ENCODE measurements around the gene TMEM175. TPM values are rescaled to one million over a fixed set of nuclear protein-coding genes. Genes with fewer than 3 reads are reported as not detected.

TMEM175 gene
- total RNA-seq, 1 experiment from 2014 or later, result 18.5 TPM

GRCh38 chr4:948101-948935 lies 16.1 kb downstream of the TMEM175 start:
- no peaks in the 10 kb centered on the region for H3F3A ChIP-seq (ENCODE audit: low read length, unreplicated experiment)
- H4K20me1 ChIP-seq (ENCODE audit: low read length), result no peaks in the 10 kb centered on the region
- H3K27ac ChIP-seq (ENCODE audit: low read length), result no peak overlapping the region
- ChIA-PET POLR2A (ENCODE audit: unreplicated experiment) (no interaction called here), CTCF (no interaction called here)
- H3K9me2 ChIP-seq (replicated peaks; ENCODE audit: low read length), result no peaks in the 10 kb centered on the region
- H3K4me1 ChIP-seq (ENCODE audit: insufficient read depth, low read length), result no peaks in the 10 kb centered on the region
- H3K4me3 ChIP-seq (ENCODE audit: low read length), result no peak overlapping the region
- no peak overlapping the region for H3K9ac ChIP-seq (ENCODE audit: low read length)
- no peak overlapping the region for H2AFZ ChIP-seq (ENCODE audit: low read length)
- no peaks in the 10 kb centered on the region for H3K79me2 ChIP-seq (ENCODE audit: low read length)
- no TSS peak for BruUV-seq (replicated peaks)
- no peaks in the 10 kb centered on the region for H3K9me3 ChIP-seq (ENCODE audit: low read length)
- H3K27me3 ChIP-seq (ENCODE audit: low read length), result no peaks in the 10 kb centered on the region
- no peak overlapping the region for H3K4me2 ChIP-seq (ENCODE audit: low read length)
- ATAC-seq (no peak), DNase-seq (no peak)
- intact Hi-C loops (cut with micrococcal nuclease), result no loop called here
- no peaks in the 10 kb centered on the region for H3K36me3 ChIP-seq (ENCODE audit: low read depth, low read length)
- no peak for TF ChIP-seq EZH2phosphoT487 (IDR thresholded peaks at IDR 0.05; ENCODE audit: borderline replicate concordance, low read length)
- no peak for TF ChIP-seq EZH2 (IDR thresholded peaks at IDR 0.05; ENCODE audit: low read length, unreplicated experiment)
- TF ChIP-seq CTCF (conservative IDR thresholded peaks at IDR 0.05; ENCODE audit: low read depth, low read length), result no peak

GRCh38 chr4:948936-949300 lies 16.7 kb downstream of the TMEM175 start:
- ChIA-PET POLR2A (ENCODE audit: unreplicated experiment) (no interaction called here), CTCF (no interaction called here)
- no peak for DNase-seq
- Histone ChIP-seq H3F3A (ENCODE audit: low read length, unreplicated experiment) (no peaks in the 10 kb centered on the region), H3K9me2 (replicated peaks; ENCODE audit: low read length) (no peaks in the 10 kb centered on the region), H3K9ac (ENCODE audit: low read length) (no peak overlapping the region), H3K4me1 (ENCODE audit: insufficient read depth, low read length) (no peaks in the 10 kb centered on the region), H3K27ac (ENCODE audit: low read length) (no peak overlapping the region), H3K79me2 (ENCODE audit: low read length) (no peaks in the 10 kb centered on the region), H3K9me3 (ENCODE audit: low read length) (no peaks in the 10 kb centered on the region), H2AFZ (ENCODE audit: low read length) (no peak overlapping the region), H4K20me1 (ENCODE audit: low read length) (no peaks in the 10 kb centered on the region), H3K36me3 (ENCODE audit: low read depth, low read length) (no peaks in the 10 kb centered on the region), H3K27me3 (ENCODE audit: low read length) (no peaks in the 10 kb centered on the region), H3K4me3 (ENCODE audit: low read length) (no peak overlapping the region), H3K4me2 (ENCODE audit: low read length) (no peak overlapping the region)
- BruUV-seq (replicated peaks), result no TSS peak
- intact Hi-C loops (cut with micrococcal nuclease), result no loop called here
- TF ChIP-seq EZH2 (IDR thresholded peaks at IDR 0.05; ENCODE audit: low read length, unreplicated experiment) (no peak), CTCF (conservative IDR thresholded peaks at IDR 0.05; ENCODE audit: low read depth, low read length) (no peak), EZH2phosphoT487 (IDR thresholded peaks at IDR 0.05; ENCODE audit: borderline replicate concordance, low read length) (no peak)
- no peak for ATAC-seq

- TF ChIP-seq EZH2 (IDR thresholded peaks at IDR 0.05; ENCODE audit: low read length, unreplicated experiment) (no peak), EZH2phosphoT487 (IDR thresholded peaks at IDR 0.05; ENCODE audit: borderline replicate concordance, low read length) (no peak), CTCF (conservative IDR thresholded peaks at IDR 0.05; ENCODE audit: low read depth, low read length) (no peak)
- no TSS peak for BruUV-seq (replicated peaks)
- no peaks in the 10 kb centered on the region for H3K27me3 ChIP-seq (ENCODE audit: low read length)
- ChIA-PET CTCF (no interaction called here), POLR2A (ENCODE audit: unreplicated experiment) (no interaction called here)
- no peak overlapping the region for H2AFZ ChIP-seq (ENCODE audit: low read length)
- H3K79me2 ChIP-seq (ENCODE audit: low read length), result no peaks in the 10 kb centered on the region
- H3K27ac ChIP-seq (ENCODE audit: low read length), result no peak overlapping the region
- no peaks in the 10 kb centered on the region for H3K9me3 ChIP-seq (ENCODE audit: low read length)
- no peak overlapping the region for H3K4me3 ChIP-seq (ENCODE audit: low read length)
- H3F3A ChIP-seq (ENCODE audit: low read length, unreplicated experiment), result no peaks in the 10 kb centered on the region
- ATAC-seq (no peak), DNase-seq (no peak)
- no peak overlapping the region for H3K9ac ChIP-seq (ENCODE audit: low read length)
- no peaks in the 10 kb centered on the region for H4K20me1 ChIP-seq (ENCODE audit: low read length)
- H3K36me3 ChIP-seq (ENCODE audit: low read depth, low read length), result no peaks in the 10 kb centered on the region
- intact Hi-C loops (cut with micrococcal nuclease), result no loop called here
- H3K4me1 ChIP-seq (ENCODE audit: insufficient read depth, low read length), result no peaks in the 10 kb centered on the region
- H3K9me2 ChIP-seq (replicated peaks; ENCODE audit: low read length), result no peaks in the 10 kb centered on the region
- H3K4me2 ChIP-seq (ENCODE audit: low read length), result no peak overlapping the region
Observed at GRCh38 chr4:949656-950055, 17.4 kb downstream of the TMEM175 start.

Data from PC-3 (cell line).